ENCODE measurements around the gene VASP.

The VASP gene

DNA sequence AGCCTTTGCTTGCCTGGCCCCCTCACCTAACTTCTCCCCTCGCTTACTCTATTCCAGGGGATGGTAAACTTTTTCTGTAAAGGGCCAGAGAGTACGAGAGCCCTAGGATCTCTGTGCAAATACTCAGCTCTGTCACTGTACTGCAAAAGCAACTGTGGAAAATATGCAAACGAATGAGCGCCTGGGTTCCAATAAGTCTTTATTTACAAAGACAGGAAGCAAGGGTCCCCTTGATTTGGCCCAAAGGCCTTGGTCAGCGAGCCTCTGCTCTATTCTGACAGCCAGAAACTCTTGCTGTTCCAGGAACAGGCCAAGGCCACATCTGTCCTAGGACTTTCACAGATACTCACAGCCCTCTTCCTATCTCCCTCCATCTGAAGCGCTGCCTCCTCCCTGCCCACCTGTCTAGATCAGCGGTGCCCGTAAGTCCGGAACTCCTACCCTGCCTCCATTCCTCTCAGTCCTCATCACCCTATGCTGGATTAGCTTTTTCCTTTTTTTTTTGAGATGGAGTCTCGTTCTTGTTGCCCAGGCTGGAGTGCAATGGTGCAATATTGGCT lies 40.0 kb downstream of the VASP start:
- no peak overlapping the region for H3K27ac ChIP-seq (ENCODE audit: low read length)
- H4K20me1 ChIP-seq (ENCODE audit: insufficient read depth, low read length), result no peaks in the 10 kb centered on the region
- H3K4me1 ChIP-seq (ENCODE audit: low read length), result peaks cover 8% of the 10 kb centered on the region
- no peaks in the 10 kb centered on the region for H3K36me3 ChIP-seq (replicated peaks; ENCODE audit: low read depth, low read length)
- no peak overlapping the region for H3K9ac ChIP-seq (ENCODE audit: low read length)
- TF ChIP-seq, protein P1, sequence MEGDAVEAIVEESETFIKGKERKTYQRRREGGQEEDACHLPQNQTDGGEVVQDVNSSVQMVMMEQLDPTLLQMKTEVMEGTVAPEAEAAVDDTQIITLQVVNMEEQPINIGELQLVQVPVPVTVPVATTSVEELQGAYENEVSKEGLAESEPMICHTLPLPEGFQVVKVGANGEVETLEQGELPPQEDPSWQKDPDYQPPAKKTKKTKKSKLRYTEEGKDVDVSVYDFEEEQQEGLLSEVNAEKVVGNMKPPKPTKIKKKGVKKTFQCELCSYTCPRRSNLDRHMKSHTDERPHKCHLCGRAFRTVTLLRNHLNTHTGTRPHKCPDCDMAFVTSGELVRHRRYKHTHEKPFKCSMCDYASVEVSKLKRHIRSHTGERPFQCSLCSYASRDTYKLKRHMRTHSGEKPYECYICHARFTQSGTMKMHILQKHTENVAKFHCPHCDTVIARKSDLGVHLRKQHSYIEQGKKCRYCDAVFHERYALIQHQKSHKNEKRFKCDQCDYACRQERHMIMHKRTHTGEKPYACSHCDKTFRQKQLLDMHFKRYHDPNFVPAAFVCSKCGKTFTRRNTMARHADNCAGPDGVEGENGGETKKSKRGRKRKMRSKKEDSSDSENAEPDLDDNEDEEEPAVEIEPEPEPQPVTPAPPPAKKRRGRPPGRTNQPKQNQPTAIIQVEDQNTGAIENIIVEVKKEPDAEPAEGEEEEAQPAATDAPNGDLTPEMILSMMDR (IDR thresholded peaks at IDR 0.05; ENCODE audit: low read depth, low read length), result no peak
- TF ChIP-seq EZH2phosphoT487 (IDR thresholded peaks at IDR 0.05; ENCODE audit: low read depth), result no peak
- H3K79me2 ChIP-seq (ENCODE audit: low read length), result no peaks in the 10 kb centered on the region
- H3K4me2 ChIP-seq (ENCODE audit: low read length), result no peak overlapping the region
- H2AFZ ChIP-seq (ENCODE audit: low read depth, low read length), result no peak overlapping the region
- no peak overlapping the region for H3K4me3 ChIP-seq (ENCODE audit: low read length)
- no peaks in the 10 kb centered on the region for H3K27me3 ChIP-seq (ENCODE audit: low read depth, low read length)
- H3K9me3 ChIP-seq (ENCODE audit: insufficient read depth, low read length), result no peaks in the 10 kb centered on the region

- Histone ChIP-seq H3K9ac (ENCODE audit: low read length) (no peak overlapping the region), H2AFZ (ENCODE audit: low read depth, low read length) (no peak overlapping the region), H4K20me1 (ENCODE audit: insufficient read depth, low read length) (no peaks in the 10 kb centered on the region), H3K79me2 (ENCODE audit: low read length) (no peaks in the 10 kb centered on the region), H3K4me1 (ENCODE audit: low read length) (peaks cover 8% of the 10 kb centered on the region), H3K36me3 (replicated peaks; ENCODE audit: low read depth, low read length) (peaks cover 4% of the 10 kb centered on the region), H3K4me2 (ENCODE audit: low read length) (no peak overlapping the region), H3K9me3 (ENCODE audit: insufficient read depth, low read length) (no peaks in the 10 kb centered on the region), H3K27me3 (ENCODE audit: low read depth, low read length) (no peaks in the 10 kb centered on the region), H3K27ac (ENCODE audit: low read length) (no peak overlapping the region), H3K4me3 (ENCODE audit: low read length) (no peak overlapping the region)
- TF ChIP-seq EZH2phosphoT487 (IDR thresholded peaks at IDR 0.05; ENCODE audit: low read depth), result no peak
- TF ChIP-seq, protein P1 (IDR thresholded peaks at IDR 0.05; ENCODE audit: low read depth, low read length), result no peak
Measured at GRCh38 chr19:45547965-45548609, 40.8 kb downstream of the VASP start.

DNA sequence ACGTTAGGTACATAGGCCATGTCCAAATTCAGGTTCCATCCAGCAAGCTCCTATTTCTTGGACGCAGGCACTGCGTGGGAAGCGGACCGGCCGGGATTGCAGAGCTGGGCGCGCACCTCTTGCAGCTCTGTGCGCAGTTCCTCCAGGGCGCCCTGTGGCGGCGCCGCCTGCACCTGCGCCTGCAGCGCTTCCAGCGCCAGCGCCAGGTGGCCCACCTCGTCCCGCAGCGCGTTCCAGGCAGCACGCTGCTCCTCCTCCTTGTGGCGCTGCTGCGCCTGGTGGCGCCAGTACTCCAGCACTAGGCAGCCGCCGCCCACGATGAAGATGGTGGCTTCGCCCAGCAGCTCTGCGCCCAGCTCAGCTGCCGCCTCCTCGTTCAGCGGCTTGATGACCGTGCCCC lies 46.2 kb downstream of the VASP start:
- Histone ChIP-seq H3K79me2 (ENCODE audit: low read length) (no peaks in the 10 kb centered on the region), H3K9ac (ENCODE audit: low read length) (no peak overlapping the region), H3K36me3 (replicated peaks; ENCODE audit: low read depth, low read length) (peaks cover 7% of the 10 kb centered on the region), H3K4me1 (ENCODE audit: low read length) (no peaks in the 10 kb centered on the region), H4K20me1 (ENCODE audit: insufficient read depth, low read length) (0 out of 2 replicates have a peak, but pooled peaks cover 5% of the 10 kb centered on the region), H3K27me3 (ENCODE audit: low read depth, low read length) (no peaks in the 10 kb centered on the region), H3K4me2 (ENCODE audit: low read length) (no peak overlapping the region), H3K9me3 (ENCODE audit: insufficient read depth, low read length) (no peaks in the 10 kb centered on the region), H3K4me3 (ENCODE audit: low read length) (no peak overlapping the region), H2AFZ (ENCODE audit: low read depth, low read length) (no peak overlapping the region), H3K27ac (ENCODE audit: low read length) (no peak overlapping the region)
- TF ChIP-seq EZH2phosphoT487 (IDR thresholded peaks at IDR 0.05; ENCODE audit: low read depth), result no peak
- TF ChIP-seq, protein P1 (IDR thresholded peaks at IDR 0.05; ENCODE audit: low read depth, low read length), result no peak

GRCh38 chr19:45554481-45554880 lies 47.2 kb downstream of the VASP start:
- no peak overlapping the region for H3K4me2 ChIP-seq (ENCODE audit: low read length)
- H3K4me1 ChIP-seq (ENCODE audit: low read length), result no peaks in the 10 kb centered on the region
- H3K27me3 ChIP-seq (ENCODE audit: low read depth, low read length), result no peaks in the 10 kb centered on the region
- H4K20me1 ChIP-seq (ENCODE audit: insufficient read depth, low read length), result 0 out of 2 replicates have a peak, but pooled peaks cover 5% of the 10 kb centered on the region
- no peak overlapping the region for H2AFZ ChIP-seq (ENCODE audit: low read depth, low read length)
- H3K9me3 ChIP-seq (ENCODE audit: insufficient read depth, low read length), result no peaks in the 10 kb centered on the region
- no peak overlapping the region for H3K27ac ChIP-seq (ENCODE audit: low read length)
- no peak overlapping the region for H3K9ac ChIP-seq (ENCODE audit: low read length)
- H3K36me3 ChIP-seq (replicated peaks; ENCODE audit: low read depth, low read length), result peaks cover 7% of the 10 kb centered on the region
- H3K4me3 ChIP-seq (ENCODE audit: low read length), result no peak overlapping the region
- TF ChIP-seq, protein P1 (IDR thresholded peaks at IDR 0.05; ENCODE audit: low read depth, low read length), result no peak
- TF ChIP-seq EZH2phosphoT487 (IDR thresholded peaks at IDR 0.05; ENCODE audit: low read depth), result no peak
- H3K79me2 ChIP-seq (ENCODE audit: low read length), result no peaks in the 10 kb centered on the region

Measured in OCI-LY3 (cell line).